GM18951 (cell line): ENCODE data around the gene PDCD10.

Experiments used
- POLR2A ChIP-seq: IDR thresholded peaks from 4 replicates; pipeline ENCODE4 v1.6.1; 2011; ENCODE audit warnings: mild to moderate bottlenecking; ENCODE audit not compliant: insufficient read length, insufficient read depth; ENCODE audit errors: extremely low read depth
- in situ Hi-C: fragments of 300-500 bp; cut with MboI; formaldehyde crosslinking; loops from one replicate; pipeline ENCODE4 v1.12.0; 2022; ENCODE audit warnings: low sequenced_read_pairs, mixed read lengths, inconsistent platforms; ENCODE audit not compliant: unreplicated experiment

Gene PDCD10

GRCh38 chr3:167734498-167735232, at the start of gene PDCD10:
TSS of gene PDCD10 (minus strand) at chr3:167734892. CDS start at chr3:167720157, 14,735 bp downstream.
- in situ Hi-C loops: no loop called here
- TF ChIP-seq POLR2A: peak; percentile 86

GRCh38 chr3:167783781-167784180, 49.1 kb upstream of the PDCD10 start:
- no peak for TF ChIP-seq POLR2A
- in situ Hi-C loops: no loop called here

- in situ Hi-C loops: no loop called here
- no peak for TF ChIP-seq POLR2A
These were observed 45.7 kb upstream of the PDCD10 start for GRCh38 chr3:167780214-167780883.

- in situ Hi-C loops: no loop called here
- no peak for TF ChIP-seq POLR2A
These were observed 42.7 kb upstream of the PDCD10 start for GRCh38 chr3:167777356-167777755.

- in situ Hi-C loops: no loop called here
These were observed 41.5 kb upstream of the PDCD10 start for GRCh38 chr3:167776066-167776685.

GRCh38 chr3:167773584-167773983, 38.9 kb upstream of the PDCD10 start:
- no peak for TF ChIP-seq POLR2A
- in situ Hi-C loops: no loop called here

More at GRCh38 chr3:167776066-167776685, 41.5 kb upstream of the PDCD10 start:
- TF ChIP-seq POLR2A: no peak

GRCh38 chr3:167772992-167773391, 38.3 kb upstream of the PDCD10 start:
- TF ChIP-seq POLR2A: no peak
- in situ Hi-C loops: no loop called here

GRCh38 chr3:167762296-167762695, 27.6 kb upstream of the PDCD10 start:
- TF ChIP-seq POLR2A: no peak
- in situ Hi-C loops: no loop called here

GRCh38 chr3:167761302-167761701, 26.6 kb upstream of the PDCD10 start:
- TF ChIP-seq POLR2A: no peak
- in situ Hi-C loops: no loop called here

GRCh38 chr3:167754049-167754448, 19.4 kb upstream of the PDCD10 start:
- no peak for TF ChIP-seq POLR2A
- in situ Hi-C loops: no loop called here

- no peak for TF ChIP-seq POLR2A
- in situ Hi-C loops: no loop called here
These were observed 15.7 kb upstream of the PDCD10 start for GRCh38 chr3:167750272-167750971.

GRCh38 chr3:167749728-167750127, 15.0 kb upstream of the PDCD10 start:
- no peak for TF ChIP-seq POLR2A
- in situ Hi-C loops: no loop called here

GRCh38 chr3:167749209-167749608, 14.5 kb upstream of the PDCD10 start:
- TF ChIP-seq POLR2A: no peak
- in situ Hi-C loops: no loop called here
